Spleen (tissue), 7 donors: ENCODE results near the gene CD79A.

ENCODE experiments used
- CTCF ChIP-seq, 11 experiments: fragments of 200-600 bp in 7 of 11; fragments of 450-650 bp in 4 of 11; sonication (generic) in 4 of 11; IDR thresholded peaks in 8 of 11; conservative IDR thresholded peaks in 3 of 11; 1 replicate in 7 of 11; 2 replicates in 4 of 11; pipeline versions ENCODE4 v1.4.0 to v1.8.0; 2016 to 2021; ENCODE audit warnings: antibody characterized with exemption in 11 of 11, inconsistent platforms in 4 of 11, mild to moderate bottlenecking in 1 of 11
- POLR2A ChIP-seq, 3 donors: fragments of 450-650 bp; IDR thresholded peaks; one replicate each; pipeline ENCODE4 v1.5.1; 2017; ENCODE audit warnings: antibody characterized with exemption in 3 of 3, mild to moderate bottlenecking in 1 of 3
- donor health status: DM: no; HTN: no; CAD: no; lungs with moderate emphysema.
- donor health status: DM: no; HTN: no; CAD: no.
- donor health status: DM: no; HTN: no; CAD: no.

GRCh38 chr19:41861846-41862245 is 15.2 kb upstream of the CD79A start:
- TF ChIP-seq POLR2A (IDR thresholded peaks at IDR 0.05), result no peak
- TF ChIP-seq CTCF (IDR thresholded peaks at IDR 0.05 in 8 of 11, conservative IDR thresholded peaks at IDR 0.05 in 3 of 11), result no peak
